ENCODE measurements around the gene TMEM223.
"Not testable (repeated sequence)": the region's sequence is repeated elsewhere in the genome, so short reads cannot be mapped to it uniquely, and the experiment has no call there.

The TMEM223 gene

DNA sequence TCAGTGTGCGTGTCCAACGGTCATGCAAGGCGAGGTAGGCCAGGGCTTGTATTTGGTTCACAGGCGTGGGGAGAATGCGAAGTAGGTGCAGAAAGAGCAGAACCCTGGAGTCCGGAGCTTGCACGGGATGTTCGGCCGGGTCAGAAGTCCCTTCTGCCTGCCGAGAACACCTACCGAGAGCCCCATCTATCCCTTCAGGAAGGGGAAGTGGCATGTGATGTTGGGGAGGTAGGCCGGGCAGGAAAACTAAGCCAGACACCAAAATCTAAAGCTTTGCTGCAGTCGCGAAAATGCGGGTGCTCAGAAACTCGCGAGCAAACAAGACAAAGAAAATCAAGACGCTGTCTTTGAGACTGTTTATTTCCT lies 21.0 kb downstream of the TMEM223 start:
- Histone ChIP-seq H3K27me3 (ENCODE audit: control insufficient read depth, insufficient read depth, low read length) (no peaks in the 10 kb centered on the region), H3K4me1 (ENCODE audit: control insufficient read depth, insufficient read depth, low read length) (peaks cover 4% of the 10 kb centered on the region), H3K36me3 (ENCODE audit: control insufficient read depth, insufficient read depth, low read length) (peaks cover 20% of the 10 kb centered on the region), H3K4me3 (ENCODE audit: low read depth, low read length) (peak overlapping the region; percentile 99), H3K9me3 (ENCODE audit: control insufficient read depth, insufficient read depth, low read length) (no peaks in the 10 kb centered on the region), H3K9ac (ENCODE audit: low read depth, low read length) (peak overlapping the region; percentile 54)

- peaks cover 10% of the 10 kb centered on the region for H3K36me3 ChIP-seq (ENCODE audit: control insufficient read depth, insufficient read depth, low read length)
- not testable (repeated sequence) for H3K9ac ChIP-seq (ENCODE audit: low read depth, low read length); H3K27me3 ChIP-seq (ENCODE audit: control insufficient read depth, insufficient read depth, low read length); H3K4me1 ChIP-seq (ENCODE audit: control insufficient read depth, insufficient read depth, low read length); H3K9me3 ChIP-seq (ENCODE audit: control insufficient read depth, insufficient read depth, low read length)
- H3K4me3 ChIP-seq (ENCODE audit: low read depth, low read length), result peak overlapping the region; percentile 13
Observed at GRCh38 chr11:62760867-62761227, 31.0 kb downstream of the TMEM223 start.

GRCh38 chr11:62757846-62758788 lies 33.7 kb downstream of the TMEM223 start:
- Histone ChIP-seq H3K9me3 (ENCODE audit: control insufficient read depth, insufficient read depth, low read length) (no peaks in the 10 kb centered on the region), H3K9ac (ENCODE audit: low read depth, low read length) (no peak overlapping the region), H3K4me1 (ENCODE audit: control insufficient read depth, insufficient read depth, low read length) (peaks cover 14% of the 10 kb centered on the region), H3K36me3 (ENCODE audit: control insufficient read depth, insufficient read depth, low read length) (peaks cover 6% of the 10 kb centered on the region), H3K4me3 (ENCODE audit: low read depth, low read length) (peak overlapping the region; percentile 43), H3K27me3 (ENCODE audit: control insufficient read depth, insufficient read depth, low read length) (no peaks in the 10 kb centered on the region)

GRCh38 chr11:62755086-62755615 lies 36.7 kb downstream of the TMEM223 start:
- H3K36me3 ChIP-seq (ENCODE audit: control insufficient read depth, insufficient read depth, low read length), result peaks cover 20% of the 10 kb centered on the region
- H3K9ac ChIP-seq (ENCODE audit: low read depth, low read length), result no peak overlapping the region
- H3K9me3 ChIP-seq (ENCODE audit: control insufficient read depth, insufficient read depth, low read length), result no peaks in the 10 kb centered on the region
- no peaks in the 10 kb centered on the region for H3K27me3 ChIP-seq (ENCODE audit: control insufficient read depth, insufficient read depth, low read length)
- H3K4me1 ChIP-seq (ENCODE audit: control insufficient read depth, insufficient read depth, low read length), result peaks cover 5% of the 10 kb centered on the region
- H3K4me3 ChIP-seq (ENCODE audit: low read depth, low read length), result no peak overlapping the region

DNA sequence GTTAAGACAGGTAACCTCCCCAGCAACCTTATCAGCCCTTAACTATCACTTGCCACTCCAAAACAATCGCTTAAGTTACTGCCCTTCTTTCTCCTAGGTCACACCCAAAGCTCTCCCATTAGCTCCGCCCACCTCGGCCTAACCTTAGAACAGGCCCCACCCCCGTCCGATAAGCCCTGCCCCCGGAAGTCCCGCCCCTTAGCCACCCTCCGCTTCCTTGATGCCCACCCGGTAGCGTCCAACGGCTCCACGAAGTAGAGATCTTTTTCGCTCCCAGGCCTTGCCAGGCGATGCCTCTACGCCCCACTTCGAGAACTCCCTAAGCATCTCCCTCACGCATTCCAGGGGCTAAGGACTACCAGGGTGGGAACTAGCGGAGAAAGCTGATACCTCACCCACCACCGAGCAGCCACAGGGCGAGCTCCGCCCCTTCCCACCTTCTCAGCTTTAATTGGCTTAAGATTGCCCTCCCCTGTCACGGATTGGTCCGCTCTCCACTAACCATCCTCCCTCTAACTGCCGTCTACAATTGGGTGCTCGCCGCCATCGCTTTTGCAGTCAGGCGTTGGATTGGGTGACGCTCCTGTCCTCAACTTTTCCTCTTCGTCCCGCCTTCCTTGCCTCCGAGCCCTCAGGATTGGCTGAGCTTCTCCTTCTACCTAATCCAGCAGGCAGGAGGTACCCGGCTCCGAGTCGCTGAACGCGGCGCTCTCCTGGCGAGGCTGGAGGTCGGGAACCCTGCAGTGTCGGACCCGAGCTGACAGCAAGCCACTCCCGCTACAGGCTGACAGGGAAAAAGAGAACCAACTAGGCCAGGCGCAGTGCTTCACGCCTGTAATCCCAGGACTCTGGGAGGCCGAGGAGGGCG lies 37.8 kb downstream of the TMEM223 start, which contains the start of gene ZBTB3:
TSS of gene ZBTB3 (minus strand) at position 425 of the 868 bp plus-strand sequence. CDS start 496 bp downstream, outside the sequence.
- Histone ChIP-seq H3K36me3 (ENCODE audit: control insufficient read depth, insufficient read depth, low read length) (peaks cover 22% of the 10 kb centered on the region), H3K27me3 (ENCODE audit: control insufficient read depth, insufficient read depth, low read length) (no peaks in the 10 kb centered on the region), H3K9me3 (ENCODE audit: control insufficient read depth, insufficient read depth, low read length) (no peaks in the 10 kb centered on the region), H3K9ac (ENCODE audit: low read depth, low read length) (peak within 1 kb of the TSS; percentile 74), H3K4me1 (ENCODE audit: control insufficient read depth, insufficient read depth, low read length) (peaks cover 5% of the 10 kb centered on the region), H3K4me3 (ENCODE audit: low read depth, low read length) (peak within 1 kb of the TSS; percentile 96)

GRCh38 chr11:62752994-62753735 lies 38.6 kb downstream of the TMEM223 start:
- H3K4me1 ChIP-seq (ENCODE audit: control insufficient read depth, insufficient read depth, low read length), result peaks cover 5% of the 10 kb centered on the region
- no peaks in the 10 kb centered on the region for H3K27me3 ChIP-seq (ENCODE audit: control insufficient read depth, insufficient read depth, low read length)
- peak overlapping the region; percentile 26 for H3K9ac ChIP-seq (ENCODE audit: low read depth, low read length)
- H3K9me3 ChIP-seq (ENCODE audit: control insufficient read depth, insufficient read depth, low read length), result no peaks in the 10 kb centered on the region
- peaks cover 22% of the 10 kb centered on the region for H3K36me3 ChIP-seq (ENCODE audit: control insufficient read depth, insufficient read depth, low read length)
- H3K4me3 ChIP-seq (ENCODE audit: low read depth, low read length), result peak overlapping the region; percentile 96

DNA sequence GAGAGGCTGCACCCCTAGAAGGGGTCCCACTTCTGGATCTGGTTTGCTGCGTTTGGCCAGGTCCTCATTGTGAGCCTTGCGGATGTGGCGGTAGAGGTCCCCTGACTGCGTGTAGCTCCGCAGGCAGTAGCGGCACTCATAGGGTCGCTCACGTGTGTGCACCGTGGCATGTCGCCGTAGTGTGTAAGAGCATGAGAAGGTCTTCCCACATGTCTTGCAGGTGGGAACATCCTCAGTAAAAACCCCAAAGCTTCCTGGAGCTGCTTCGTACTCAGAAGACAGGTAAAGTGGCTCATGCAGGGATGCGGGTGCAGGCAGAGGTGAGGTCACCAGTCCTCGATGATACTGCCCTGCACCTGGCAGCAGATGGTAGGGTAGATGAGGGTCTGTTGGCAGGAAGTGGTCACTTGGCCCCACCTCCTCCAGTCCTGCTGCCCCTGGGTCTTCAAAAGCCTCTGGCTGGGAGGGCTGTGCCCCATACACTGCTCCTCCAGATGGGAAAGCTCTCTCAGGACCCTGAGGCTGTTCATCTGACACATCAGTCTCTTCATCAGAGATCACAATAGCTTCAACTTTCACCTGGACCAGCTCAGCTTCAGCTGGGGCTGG lies 39.5 kb downstream of the TMEM223 start:
- no peaks in the 10 kb centered on the region for H3K27me3 ChIP-seq (ENCODE audit: control insufficient read depth, insufficient read depth, low read length)
- H3K9me3 ChIP-seq (ENCODE audit: control insufficient read depth, insufficient read depth, low read length), result no peaks in the 10 kb centered on the region
- peaks cover 22% of the 10 kb centered on the region for H3K36me3 ChIP-seq (ENCODE audit: control insufficient read depth, insufficient read depth, low read length)
- no peak overlapping the region for H3K9ac ChIP-seq (ENCODE audit: low read depth, low read length)
- peaks cover 5% of the 10 kb centered on the region for H3K4me1 ChIP-seq (ENCODE audit: control insufficient read depth, insufficient read depth, low read length)
- H3K4me3 ChIP-seq (ENCODE audit: low read depth, low read length), result no peak overlapping the region

DNA sequence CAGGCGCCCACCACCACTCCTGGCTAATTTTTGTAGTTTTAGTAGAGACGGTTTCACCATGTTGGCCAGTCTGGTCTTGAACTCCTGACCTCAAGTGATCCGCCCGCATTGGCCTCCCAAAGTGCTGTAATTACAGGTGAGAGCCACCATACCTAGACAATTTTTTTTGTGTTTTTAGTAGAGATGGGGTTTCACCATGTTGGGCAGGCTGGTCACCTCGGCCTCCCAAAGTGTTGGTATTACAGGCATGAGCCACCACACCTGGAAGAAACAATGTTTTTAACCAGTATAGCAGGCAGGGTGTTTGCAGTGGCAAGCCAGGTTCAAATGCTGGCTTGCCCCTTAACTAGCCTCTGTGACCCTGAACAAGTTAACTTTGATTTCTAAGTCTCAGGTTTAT lies 41.9 kb downstream of the TMEM223 start:
- H3K4me3 ChIP-seq (ENCODE audit: low read depth, low read length); H3K27me3 ChIP-seq (ENCODE audit: control insufficient read depth, insufficient read depth, low read length); H3K4me1 ChIP-seq (ENCODE audit: control insufficient read depth, insufficient read depth, low read length); H3K9ac ChIP-seq (ENCODE audit: low read depth, low read length); H3K9me3 ChIP-seq (ENCODE audit: control insufficient read depth, insufficient read depth, low read length): not testable (repeated sequence)
- peaks cover 22% of the 10 kb centered on the region for H3K36me3 ChIP-seq (ENCODE audit: control insufficient read depth, insufficient read depth, low read length)

- H3K4me1 ChIP-seq (ENCODE audit: control insufficient read depth, insufficient read depth, low read length), result no peaks in the 10 kb centered on the region
- H3K27me3 ChIP-seq (ENCODE audit: control insufficient read depth, insufficient read depth, low read length), result no peaks in the 10 kb centered on the region
- no peaks in the 10 kb centered on the region for H3K9me3 ChIP-seq (ENCODE audit: control insufficient read depth, insufficient read depth, low read length)
- H3K36me3 ChIP-seq (ENCODE audit: control insufficient read depth, insufficient read depth, low read length), result peaks cover 15% of the 10 kb centered on the region
- H3K4me3 ChIP-seq (ENCODE audit: low read depth, low read length), result no peak overlapping the region
- H3K9ac ChIP-seq (ENCODE audit: low read depth, low read length), result no peak overlapping the region
Observed at GRCh38 chr11:62747475-62748160, 44.2 kb downstream of the TMEM223 start.
